Stimulated activated CD4-positive, alpha-beta T cell treated with anti-CD3 and anti-CD28 coated beads, Interleukin-12 subunit alpha, Interleukin-12 subunit beta, amount 100 ng/mL, for 4 hours (primary cell): Measurements from ENCODE around the gene GAS2L1.

Experiments
- DNase-seq: peaks from one replicate; pipeline ENCODE4 v3.0.0-alpha.2; 2020

The GAS2L1 gene

DNA sequence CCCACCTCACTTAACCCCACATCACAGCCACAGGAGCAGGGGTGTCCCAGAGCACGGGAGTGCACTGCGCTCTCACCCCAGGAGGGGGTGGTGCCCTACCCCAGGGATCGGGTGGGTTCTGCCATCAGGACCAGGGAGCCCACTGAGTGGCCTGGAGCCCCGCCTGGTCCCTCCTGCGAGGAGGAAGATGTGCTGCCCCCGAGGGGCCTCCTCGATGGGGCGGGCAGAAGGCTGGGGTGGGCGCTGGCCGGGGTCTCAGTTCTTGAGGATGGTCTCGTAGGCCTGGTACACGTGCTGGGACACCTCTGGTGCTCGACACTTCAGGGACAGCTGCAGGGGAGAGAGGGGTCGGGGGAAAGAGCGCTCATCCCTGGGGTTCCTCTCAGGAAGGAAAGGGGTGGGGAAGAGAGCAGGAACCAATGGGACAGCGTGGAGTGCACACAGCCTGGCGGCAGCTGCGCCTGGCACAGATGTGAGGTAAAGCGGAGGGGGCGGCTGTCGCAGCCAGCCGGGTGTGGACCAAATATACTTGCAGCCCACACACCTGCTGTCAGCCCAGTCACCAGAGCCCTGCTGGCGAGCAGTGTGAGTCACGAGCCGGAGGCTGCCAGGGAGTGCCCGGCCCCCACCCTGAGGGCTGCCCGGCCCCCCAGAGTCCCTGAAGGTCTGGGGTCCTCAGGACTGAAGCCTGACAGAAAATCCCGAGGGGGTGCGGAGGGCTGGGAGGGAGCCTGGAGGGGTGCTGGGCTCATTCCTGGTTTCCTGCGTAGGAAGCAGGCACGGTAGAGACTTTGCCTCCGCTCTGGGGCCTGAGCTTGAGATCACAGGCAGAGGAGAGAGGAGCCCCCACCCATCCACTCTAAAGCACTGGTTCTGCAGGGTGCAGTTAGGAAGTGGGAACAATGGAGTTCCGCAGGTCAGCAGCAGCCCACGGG is 22.4 kb downstream of the GAS2L1 start:
- no peak for DNase-seq

DNA sequence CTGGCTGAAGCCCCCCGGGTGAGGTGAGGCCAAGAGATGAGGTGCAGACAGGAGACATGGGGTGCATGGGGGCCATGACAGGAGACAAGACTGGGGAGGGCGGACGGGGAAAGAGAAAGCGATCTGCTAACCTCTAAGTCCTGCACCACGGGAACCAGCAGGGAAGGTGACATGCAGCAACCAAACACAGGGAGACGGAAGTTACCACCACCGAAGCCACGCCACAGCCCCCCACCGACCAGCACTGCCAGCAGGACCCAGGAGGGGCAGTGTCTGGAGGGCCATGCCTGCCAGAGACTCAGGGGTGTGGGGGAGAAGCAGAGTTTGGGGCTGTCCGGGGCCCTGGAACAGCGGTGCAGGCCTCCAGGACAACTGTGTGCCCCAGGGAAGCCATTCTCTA is 23.1 kb downstream of the GAS2L1 start:
- no peak for DNase-seq

DNA sequence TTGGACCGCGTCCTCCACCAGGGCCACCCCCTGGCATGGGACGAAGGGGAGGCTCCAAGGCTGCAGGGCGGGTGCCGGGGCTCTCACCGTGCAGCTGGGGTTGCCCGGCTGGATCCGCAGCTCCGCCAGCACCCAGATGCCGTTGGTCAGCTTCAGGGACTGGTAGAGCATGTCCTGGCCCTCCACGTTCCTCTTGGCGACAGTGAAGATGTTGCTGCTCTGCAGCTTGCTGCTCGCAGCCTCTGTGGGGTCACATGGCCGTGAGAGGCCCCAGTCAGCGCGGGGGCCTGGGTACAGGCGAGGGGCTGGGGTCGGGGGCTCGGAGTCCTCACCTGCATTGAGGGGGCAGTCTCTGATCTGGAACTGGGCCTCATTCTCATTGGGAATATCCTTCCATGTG is 23.8 kb downstream of the GAS2L1 start:
- DNase-seq, result no peak

DNA sequence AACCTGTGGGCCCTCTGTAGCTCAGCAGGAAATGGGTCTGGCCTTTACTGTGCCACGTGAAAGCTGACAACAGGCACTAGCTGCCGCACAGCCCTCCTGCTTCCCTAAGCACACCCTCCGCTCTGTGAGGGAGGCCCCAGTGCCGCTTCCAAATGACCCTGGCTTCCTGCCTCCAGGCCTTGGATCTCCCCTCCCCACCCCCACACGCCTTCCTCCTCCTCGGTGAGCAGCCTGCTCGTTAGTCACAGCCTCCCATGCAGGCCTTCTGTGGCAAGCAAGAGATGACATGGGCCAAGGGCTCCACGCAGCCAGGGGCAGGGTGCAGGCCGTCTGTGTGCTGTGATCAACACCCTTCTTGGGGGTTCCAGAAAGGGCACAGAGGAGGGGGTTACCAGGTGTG is 24.3 kb downstream of the GAS2L1 start:
- no peak for DNase-seq

DNA sequence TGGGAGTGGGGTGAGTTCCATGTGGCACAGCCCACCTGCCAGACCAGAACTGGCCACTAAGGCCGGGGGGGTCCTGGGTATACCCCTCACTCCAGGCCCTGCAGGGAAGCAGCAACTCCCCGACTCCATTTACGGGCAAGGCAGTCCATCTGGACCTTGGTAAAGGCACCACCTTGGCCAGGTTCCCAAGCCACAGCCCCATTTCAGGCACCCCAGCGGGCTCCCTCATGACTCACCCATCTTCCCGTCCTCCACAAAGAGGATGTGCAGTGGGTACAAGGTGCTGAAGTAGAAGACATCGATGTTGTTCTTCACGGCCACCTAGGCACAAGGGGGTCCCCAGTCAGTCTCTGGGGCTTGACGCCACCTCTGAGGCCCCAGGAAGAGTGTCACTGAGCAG is 24.8 kb downstream of the GAS2L1 start:
- no peak for DNase-seq

DNA sequence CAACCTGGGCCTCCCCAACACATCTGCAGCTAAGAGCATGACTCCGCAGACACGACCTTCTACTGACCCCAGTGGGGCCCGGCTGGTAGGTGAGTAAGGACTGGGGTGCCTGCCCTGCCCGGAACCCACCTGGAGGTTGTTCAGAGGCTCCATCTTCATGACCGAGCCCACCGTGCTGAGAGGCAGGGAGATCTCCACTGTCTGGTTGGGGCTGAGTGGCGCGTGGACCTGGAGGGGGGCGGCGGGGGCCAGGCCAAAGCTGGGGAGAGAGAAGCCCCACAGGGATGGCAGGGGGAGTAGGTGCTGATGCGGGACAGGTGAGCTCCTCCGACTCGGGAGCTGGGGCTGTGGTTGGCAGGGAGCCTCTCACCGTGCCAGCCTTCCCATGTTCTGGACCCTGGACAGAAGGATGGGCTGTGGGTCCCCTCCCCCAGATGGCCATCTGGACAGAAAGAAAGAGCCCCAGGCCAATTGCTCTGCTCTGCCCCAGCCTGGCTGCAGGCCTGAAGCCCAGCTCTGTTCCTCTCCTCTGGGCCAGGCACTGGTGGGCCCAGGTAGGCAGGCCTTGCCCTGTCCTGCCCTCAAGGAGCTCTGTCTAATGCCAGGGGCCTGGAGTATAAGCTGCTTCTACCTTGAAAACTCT is 25.3 kb downstream of the GAS2L1 start:
- no peak for DNase-seq

DNA sequence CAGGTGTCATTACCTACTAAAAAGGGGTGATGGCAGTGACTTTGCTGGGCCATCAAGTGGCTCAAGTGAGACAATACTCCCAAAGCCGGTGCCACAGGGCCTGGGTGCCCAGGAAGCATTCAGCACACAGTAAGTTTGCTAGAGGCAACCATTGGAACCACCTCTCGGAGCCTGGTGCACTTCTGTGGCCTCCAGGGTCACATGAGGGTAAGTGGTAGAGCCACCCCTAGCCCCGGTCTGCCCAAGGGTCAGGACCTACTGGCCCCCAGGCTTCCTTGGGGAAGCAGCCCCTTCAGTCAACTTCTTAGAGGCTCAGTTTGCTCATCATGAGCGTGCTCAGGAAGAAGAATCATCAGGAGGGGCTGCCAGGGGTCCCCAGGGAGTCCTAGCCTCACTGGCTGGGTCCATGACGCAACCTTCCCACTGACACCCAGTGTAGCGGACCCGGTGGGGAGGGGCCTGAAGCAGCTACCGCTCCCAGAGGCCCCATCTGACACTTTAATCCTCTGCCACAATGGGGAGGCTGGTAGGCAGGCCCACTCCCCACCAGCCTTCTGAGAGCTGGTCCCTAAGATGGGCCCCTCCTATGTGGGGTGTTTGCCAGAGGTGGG is 26.5 kb downstream of the GAS2L1 start:
- DNase-seq, result no peak

DNA sequence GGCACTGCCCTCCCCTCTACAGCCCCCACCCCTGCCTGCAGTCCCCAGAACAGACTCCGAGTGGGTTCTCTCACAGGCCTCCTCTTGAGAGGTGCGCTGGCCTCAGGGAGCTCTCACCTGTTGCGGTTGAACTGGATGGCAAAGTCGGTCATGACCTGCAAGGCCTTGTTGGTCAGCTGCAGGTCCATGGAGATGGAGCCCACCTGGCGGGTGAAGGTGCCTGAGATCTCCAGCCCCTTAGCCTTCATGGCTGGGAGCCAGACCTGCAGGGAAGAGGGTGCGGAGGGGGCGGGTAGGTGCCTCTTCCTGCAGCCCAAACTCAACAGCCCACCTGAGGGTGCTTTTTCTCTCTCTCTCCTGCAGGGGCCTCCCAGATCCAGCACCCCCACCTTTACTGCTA is 27.7 kb downstream of the GAS2L1 start:
- no peak for DNase-seq

DNA sequence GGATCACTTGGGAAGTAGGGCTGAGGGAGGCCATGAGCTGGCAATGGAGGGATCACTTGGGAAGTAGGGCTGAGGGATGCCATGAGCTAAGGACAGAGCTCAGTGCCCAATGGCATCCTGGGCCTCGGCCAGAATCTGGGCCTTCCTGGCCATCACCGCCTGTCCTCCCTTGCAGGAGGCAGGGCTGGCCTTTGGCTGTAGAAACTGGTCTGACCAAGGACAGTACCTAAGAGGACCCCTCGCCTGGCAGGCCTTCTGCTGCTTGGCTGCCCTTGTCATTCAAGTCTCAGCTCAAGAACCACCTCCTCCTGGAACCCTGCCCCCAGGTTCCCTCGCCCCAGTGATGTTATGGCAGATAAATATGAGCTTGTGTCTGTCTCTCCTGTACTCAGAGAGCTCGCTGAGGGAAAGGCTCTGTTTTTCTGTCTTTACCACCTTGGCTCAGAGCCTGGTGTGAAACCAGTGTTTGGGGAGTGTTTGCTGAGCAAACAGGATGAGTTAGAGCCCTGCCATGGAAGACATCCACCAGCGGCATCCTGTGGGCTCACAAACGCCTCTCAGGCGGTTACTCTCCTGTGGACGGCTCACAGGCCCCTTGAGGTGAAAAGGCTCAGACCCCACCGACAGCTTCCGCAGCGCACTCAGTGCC is 28.4 kb downstream of the GAS2L1 start:
- no peak for DNase-seq

DNA sequence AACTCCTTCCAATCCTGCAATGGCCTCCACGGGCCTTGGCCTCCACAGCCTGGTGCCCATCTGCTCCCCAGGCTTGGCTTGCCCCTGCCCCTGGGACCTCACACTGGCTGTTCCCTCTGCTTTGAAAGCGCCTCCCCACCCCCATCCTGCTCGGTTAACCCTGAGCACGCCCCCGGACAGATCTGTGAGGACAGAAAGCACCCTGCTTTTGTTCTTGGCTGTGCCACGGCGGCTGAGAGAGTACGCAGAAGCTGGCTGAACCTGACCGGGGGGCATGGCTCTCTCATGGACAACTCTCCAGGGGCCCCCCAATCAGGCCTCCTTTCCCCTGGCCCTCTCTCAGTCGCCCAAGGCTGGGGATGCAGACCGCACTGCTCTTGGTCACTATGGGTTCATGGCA is 29.2 kb downstream of the GAS2L1 start:
- no peak for DNase-seq

DNA sequence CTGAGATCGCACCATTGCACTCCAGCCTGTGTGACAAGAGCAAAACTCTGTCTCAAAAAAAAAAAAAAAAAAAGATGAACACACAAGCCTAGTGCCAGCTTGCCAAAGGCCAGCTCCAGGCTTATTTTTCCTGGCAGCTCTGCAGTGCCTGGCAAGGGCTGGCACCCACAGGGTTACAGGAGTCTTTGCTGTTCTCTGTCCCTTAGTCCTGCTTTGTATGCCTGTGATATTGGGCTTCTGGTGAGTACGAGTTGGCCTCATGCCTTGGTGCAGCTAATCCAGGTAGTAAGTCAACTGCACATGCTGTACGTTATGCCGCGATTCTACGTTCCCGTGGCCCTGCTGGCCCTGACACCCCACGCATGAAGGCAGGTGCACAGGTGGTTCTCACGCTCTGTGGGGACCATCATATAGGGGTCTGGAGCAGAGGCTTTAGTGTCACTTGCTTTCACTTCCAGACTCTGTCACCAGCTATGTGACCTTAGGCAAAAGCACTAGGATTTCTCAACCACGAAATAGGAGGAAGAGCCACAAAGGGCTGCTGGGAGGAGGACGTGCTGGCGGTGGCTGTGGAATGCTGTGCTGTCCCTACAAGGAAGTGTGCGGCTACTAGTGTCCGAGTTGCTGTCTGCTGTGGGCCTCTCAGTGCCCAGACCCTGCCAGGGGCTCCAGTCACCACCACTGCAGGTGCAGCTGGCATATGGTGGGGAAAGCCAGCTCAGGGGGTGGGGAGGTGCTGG is 30.5 kb downstream of the GAS2L1 start:
- no peak for DNase-seq

DNA sequence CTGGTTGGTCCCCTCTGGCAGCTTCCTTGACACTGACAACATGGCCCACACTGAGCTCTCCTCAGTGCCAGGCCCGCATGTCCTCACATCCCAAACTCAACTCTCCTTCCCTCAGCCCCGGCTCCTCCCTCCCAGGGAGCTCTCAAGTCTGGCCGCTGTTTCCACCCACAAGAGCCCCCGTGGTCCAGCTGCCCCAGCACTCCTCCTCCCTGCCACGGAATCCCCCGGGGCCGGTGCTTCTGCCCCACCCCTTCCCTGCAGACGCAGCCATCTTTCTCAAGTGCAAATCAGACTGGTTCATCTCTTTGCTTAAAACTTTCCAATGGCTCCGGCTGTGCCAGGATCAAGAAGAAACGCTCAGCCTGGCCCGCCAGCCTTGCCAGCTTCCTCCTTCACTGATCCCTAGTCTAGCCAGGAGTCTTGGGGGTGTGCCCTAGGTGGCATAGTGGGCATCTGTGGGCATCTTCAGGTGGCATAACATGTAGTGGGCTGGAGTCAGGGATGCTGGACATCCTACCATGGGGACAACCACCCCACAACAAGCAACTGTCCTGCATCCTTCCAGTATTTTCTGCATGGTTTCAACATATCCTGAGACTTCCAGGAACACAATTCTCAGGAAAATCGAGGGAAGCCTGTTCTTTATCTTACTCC is 31.3 kb downstream of the GAS2L1 start:
- DNase-seq, result no peak

DNA sequence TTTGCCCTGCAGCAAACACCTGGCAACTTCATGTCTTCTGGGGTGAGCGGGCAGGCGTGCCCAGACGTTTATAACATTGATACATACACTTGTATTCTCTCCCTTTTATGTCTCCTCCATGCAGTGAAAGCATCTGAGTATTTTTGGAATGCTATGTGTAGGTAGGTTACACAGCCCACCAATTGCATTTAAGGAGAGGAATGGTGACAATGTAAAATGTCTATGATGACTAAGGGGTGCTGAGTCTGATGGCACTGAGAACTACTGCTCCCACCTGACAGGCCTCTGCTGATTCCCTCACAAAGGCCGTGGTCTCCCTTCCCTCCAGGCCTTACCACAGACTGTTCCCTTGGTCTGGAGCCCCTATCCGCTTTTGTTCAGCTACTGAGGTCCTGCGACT is 31.9 kb downstream of the GAS2L1 start:
- DNase-seq, result no peak

DNA sequence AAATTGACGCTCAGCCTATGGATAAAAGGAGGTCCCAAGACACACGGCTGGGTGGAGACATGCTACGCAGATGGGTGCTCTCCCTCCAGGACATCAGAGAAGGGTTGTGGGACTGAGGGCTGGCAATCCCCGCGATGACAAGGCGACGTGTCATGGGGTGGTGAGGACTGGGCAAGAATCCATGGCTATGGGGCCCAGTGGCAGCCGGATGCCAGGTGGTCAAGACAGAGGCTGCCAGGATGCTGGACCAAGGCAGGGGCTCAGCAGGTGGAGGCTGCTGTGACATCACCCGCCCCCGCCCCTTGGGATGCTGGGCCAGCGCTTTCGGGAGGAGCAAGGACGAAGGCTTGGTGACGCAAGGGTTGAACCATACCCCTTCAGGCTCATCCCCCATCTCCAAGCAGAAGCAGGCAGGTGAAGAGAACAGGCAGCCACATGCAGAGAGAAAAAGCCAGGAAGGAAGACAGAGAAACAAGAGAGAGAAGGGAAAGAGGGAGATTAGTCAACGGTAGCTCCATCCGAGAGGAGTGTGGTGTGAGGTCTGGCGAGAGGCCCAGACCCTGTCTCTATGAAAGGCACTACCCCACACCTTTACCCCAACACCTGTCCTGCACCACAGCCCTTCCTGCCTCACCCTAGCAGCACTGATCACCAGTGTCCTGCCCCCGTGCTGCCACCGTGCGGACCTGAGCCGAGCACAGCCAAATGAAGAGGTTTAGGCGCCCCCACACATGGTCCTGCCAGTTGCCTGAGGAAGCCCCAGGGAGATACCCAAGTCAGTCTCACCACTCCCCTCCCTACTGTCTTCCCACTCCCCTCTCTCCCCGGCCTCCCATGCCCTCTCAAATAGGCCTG is 33.2 kb downstream of the GAS2L1 start:
- no peak for DNase-seq

DNA sequence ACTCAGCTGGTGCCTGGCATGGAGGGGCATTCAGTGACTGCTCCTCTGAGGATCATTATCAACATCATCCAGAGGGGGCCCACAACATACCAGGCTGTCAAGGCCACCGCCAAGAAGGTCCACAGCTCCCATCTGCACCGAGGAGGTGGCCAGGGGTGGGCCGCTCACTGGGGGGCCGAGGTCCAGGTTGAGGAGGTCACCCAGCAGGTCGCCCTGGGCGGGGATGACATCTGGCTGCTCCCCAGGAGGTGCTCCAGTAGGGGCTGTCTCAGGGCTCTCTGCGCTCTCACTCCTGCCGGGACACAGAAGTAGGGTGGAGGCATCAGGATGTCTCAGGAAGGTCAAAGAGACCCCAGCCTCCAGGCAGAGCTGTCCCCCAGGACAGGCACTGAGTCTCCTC is 34.1 kb downstream of the GAS2L1 start:
- DNase-seq, result no peak

DNA sequence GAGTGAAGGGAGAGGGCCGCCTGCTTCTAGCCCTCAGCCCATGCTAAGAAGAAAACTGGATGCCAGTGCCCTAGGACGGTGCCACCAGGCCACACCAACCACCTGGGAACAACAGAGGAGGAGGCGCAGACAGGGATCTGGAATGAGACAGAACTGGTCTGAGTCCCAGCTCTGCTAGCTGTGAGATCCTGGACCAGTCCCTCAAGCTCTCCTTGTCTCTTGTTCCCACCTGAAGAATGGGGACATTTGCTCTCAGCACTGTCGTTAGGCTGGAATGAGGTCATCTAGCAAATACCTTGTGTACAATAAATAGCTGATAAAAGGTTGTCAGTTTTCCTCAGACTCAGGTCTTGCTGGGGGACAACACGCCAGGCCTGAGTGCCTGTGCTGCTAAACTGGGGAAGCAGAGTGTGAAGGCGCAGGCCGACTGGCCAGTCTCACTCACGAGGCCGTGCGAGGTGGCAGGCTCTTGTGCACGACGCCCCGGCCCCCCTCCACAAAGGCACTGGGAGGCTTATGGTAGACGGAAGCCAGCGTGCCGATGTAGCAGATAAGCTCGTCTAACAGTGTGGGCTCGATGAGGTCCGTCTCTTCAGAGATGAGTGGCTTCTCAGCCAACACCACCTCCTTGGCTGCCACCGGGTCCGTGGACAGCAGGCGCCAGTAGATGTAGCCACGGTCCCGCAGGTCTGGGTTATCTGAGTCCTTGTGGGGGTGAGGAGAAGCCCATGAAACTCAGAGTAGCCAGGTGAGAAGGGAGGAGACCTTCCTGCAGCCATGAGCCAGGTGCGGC is 34.8 kb downstream of the GAS2L1 start:
- DNase-seq, result no peak

DNA sequence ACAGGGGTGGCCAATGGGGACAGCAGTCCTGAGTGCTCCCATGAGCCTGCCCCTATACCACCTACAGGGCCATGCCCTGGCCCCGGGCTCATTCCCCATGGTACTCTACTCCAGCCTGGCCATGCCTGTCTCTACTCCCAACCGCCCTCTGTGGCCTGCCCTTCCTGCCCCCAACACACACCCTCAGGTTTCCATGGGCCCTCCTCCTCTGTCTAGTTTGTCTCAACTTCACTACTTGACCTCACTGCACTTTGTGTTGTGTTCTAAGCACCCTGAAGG is 35.3 kb downstream of the GAS2L1 start:
- no peak for DNase-seq

DNA sequence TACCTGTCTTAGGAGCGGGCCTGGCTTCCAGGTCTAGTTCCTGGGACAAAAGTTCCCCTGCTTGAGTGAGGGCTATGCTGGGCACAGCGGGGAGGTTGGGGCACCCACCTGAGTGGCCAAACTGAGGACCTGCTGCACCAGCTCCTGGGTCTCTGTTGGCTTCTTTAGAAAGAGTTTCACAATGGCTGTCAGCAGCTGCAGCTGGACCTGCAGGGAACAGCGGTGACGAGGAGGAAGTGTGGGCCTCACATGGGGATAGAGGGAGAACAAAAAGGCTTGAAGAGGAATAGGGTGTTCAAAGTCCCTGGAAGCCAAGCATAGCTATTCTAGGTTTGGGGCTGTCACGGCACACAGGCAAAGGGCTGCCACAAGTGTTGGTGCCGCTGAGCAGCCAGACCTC is 35.7 kb downstream of the GAS2L1 start:
- no peak for DNase-seq

DNA sequence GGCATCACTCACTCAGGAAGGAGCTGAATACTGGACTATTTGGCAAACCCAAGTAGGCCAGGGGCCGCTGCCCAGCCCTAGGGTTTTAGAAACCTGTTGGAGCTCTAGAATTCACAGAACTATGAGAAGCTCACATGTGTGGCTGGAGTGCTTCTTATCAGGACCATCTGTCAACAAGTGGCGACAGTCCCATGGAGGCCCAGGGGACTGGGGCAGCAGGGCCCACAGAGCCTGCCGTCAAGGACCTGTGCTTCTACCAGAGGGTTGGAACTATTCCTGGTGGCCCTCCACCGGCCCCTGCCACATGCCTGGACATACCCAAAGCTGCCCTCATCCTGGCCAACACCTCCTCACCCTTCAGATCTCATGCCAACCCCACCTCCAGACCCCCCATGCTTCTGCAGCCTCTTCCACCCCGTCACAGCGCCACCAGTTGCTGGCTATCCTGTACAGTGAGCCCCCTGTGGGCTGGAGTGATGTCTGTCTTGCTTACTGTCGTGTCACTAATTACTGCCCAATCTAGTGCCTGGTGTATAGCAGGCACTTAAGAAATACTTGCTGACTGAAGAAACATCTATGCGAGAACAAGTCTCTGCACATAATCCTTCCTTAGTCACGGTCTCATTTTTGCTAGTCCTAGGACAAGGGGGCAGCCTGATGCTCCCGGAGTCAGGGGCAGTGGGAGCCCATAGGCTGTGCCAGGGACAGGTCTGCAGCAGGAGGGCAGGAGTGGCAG is 36.3 kb downstream of the GAS2L1 start:
- no peak for DNase-seq

DNA sequence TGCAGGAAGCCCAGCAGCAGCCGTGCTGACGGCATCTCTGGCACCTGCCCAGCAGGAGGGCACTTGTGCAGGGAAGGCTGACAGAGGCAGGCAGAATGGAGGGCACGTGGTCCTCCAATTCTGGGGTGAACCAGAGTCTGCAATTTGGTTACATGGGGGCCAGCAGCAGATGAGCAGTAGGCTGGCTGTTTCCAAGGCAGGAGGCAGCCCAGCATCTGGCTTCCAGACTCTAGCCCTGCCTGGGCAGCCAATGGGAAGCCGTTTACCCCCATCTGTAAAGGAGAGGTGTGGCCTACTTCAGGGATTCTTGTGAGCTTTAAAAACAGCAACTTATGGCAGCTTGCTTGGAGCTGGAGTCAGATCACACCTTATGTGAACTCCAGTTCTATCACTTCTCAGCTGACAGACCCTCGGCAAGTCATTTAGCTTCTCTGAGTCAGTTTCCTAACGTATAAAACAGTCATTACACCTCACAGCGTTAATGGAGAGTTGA is 36.9 kb downstream of the GAS2L1 start:
- no peak for DNase-seq
